HG03095 (cell line): Measurements from ENCODE around the gene KCTD2.
"Not testable (repeated sequence)": the region's sequence is repeated elsewhere in the genome, so short reads cannot be mapped to it uniquely, and the experiment has no call there.

ENCODE experiments used
- ATAC-seq: cut with Tn5 transposase; IDR thresholded peaks from one replicate; pipeline ENCODE4 v1.9.1; 2021; ENCODE audit warnings: moderate library complexity; ENCODE audit not compliant: unreplicated experiment

KCTD2 gene

DNA sequence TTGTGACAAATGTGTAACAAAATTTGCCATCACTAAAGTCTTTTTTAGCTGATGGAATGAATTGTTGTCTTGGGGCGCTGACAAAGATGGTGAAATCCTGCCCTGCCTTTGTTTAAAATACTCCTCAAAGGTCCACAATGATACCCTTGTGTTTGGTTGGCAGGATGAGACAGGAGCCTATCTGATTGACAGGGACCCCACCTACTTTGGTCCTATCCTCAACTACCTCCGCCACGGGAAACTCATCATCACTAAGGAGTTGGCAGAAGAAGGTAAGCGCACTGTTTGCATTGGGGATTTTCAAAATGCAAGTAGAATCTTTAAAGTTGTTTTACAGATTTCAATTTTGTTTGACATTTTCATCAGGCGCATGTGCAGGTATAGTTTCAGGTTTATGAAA is 2.0 kb downstream of the KCTD2 start:
- ATAC-seq: no peak

DNA sequence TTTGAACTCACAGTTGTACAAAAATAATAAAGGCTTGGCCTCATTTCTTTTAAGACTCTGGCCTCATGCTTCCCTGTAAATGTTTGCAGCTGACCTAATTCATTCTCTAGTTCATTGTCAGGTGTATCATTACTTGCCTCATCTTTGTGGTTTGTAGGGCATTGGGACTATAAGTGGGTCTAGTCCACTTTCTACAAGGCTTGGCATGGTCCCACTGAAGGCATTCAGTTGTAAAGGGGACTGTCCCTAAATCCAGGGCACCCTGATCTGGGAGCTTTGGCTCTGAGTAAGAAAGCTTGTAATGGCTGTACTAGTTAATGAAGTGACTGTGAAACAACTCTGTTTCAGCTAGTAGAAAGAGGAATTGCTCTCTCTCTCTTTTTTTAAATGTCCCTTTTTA is 2.7 kb downstream of the KCTD2 start:
- ATAC-seq: no peak

DNA sequence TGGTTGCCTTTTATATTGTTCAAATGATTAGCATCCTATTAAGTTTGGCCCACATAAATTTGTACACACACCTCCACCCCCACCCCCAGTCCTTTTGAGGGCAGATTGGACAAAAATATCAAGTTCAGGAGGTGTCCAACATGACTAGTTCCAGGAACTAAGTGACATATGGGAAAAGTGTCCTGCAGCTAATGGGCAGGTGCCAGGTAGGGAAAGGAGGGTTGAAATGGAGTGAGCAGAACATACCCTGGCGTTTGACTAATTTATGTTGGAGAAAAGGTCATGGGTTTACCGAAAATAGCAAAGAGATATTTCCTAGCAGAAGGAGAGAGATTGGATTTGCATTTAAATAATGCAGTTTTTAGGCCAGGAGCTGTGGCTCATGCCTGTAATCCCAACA is 4.9 kb downstream of the KCTD2 start:
- ATAC-seq: no peak

DNA sequence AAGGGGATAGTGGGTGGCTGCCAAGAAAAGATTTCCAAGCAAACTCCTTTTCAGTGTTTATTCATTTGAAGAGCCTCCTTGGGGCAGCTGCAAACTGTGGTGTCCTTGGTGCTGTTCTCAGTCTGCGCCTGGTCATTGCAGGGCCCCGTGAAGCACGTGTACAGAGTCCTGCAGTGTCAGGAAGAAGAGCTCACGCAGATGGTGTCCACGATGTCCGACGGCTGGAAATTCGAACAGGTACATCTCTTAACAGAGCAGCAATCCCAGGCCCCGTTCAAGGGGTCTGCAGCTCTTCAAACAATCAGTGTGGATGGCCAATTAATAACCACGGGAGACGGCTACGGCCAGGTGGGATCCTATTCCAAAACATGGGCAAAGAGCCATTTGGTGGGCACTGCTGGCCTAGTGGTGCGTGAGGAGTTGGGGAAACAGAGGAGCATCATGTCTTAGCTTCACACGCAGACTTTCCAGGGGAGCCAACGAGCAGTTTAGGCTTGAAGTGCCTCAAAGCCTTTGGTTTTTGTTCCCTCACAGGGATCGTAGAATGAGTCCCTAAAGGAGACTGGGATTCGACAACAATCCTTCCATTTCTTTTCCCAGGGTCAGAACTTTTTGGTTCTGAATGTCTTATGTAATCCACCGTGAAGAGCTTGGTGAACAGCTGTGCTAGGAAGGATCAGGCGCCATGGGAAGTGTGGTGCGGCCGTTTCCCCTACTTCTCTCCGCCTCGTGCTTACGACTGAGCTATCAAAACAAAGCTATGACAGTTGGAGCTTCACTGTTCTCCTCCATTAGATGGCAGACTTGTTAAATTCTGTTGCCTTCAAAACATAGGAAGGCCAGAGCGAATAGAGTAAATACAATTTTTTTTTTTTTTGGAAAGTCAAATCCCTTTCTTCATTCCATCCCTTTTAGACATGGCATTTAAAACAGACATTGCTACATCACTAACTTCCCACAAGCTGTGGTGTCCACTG is 12.6 kb downstream of the KCTD2 start:
- no peak for ATAC-seq

DNA sequence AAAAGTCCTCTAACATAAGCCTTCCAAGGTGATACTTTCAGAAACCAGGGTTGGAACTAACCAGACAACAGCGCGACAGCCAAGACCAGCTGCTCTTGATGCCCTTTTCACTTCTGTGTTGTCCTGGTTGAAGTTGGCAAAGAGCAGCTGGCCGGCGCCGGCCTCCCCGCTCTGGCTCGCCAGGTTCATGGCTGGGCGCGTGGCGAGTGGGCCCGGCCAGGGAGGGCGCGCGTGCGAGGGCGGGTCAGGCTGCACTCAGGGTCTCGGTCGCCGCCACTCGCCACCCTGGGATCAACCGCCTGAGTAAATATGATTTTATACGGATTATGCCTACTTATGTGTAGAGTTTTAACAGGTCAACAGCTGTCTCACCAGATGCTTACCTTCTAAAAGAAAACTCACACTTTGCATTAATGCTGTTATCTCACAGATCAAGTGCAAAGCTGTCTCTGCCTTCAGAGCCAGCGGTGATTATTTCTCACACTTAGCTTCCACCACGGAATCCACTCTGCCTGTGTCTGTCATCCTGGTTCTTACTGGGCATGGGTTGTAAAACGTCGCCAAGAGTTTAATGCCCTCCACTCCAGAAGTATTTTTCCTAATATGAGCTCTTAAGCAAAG is 13.5 kb downstream of the KCTD2 start:
- ATAC-seq: no peak

DNA sequence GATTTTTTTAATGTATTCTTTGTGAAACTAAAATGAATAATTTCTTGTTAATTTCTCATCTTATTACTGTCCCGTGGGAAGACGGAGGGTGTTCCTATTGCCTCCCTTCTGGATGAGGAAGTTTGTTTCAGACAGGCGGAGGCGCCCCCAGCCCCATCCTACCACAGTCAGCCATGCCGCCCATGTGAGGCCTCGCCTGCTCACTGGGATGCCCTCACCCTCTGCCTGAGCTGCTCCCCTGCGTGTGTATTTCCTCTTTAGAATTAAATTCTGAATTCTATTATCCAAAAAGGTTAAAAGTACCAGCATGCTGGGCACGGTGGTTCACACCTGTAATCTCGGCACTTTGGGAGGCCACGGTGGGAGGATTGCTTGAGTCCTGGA is 14.0 kb downstream of the KCTD2 start:
- ATAC-seq: no peak

DNA sequence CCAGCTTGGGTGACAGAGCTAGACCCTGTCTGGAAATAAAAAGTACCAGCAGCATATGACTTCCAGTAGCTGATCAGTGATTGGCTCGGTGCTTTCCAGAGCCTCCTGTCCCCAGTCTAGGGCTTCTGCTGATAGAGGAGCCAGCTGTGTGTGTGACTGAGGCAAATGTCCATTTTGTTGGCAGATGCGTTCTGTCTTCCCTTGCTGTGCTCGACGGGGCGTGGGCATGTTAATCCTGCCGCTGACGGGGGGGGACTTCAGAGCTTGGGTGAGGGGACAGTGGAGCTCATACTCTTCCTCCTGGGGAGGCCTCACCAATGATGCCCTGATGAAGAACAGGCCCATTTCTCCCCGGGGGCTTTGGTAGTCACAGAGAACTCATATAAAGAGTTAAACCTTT is 14.6 kb downstream of the KCTD2 start:
- no peak for ATAC-seq

DNA sequence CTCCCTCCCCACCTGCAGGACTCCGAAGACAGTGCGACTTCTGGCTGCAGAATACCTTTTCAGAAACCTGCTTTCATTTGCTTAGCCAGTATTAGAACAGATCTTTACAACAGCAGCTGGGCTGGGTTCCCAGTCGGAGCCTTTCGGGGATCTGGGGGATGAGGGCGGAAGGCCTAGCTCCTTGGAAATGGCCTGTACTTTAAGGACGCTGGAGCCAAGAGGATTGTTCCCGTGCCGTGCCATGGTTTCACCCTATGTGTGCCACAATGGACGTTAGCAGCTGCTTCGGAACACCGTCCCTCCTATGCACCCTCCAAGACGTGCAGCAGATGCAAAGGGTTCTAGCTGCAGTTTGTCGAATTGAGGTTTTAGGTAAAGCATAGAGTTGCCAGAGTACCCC is 16.2 kb downstream of the KCTD2 start:
- ATAC-seq: no peak

DNA sequence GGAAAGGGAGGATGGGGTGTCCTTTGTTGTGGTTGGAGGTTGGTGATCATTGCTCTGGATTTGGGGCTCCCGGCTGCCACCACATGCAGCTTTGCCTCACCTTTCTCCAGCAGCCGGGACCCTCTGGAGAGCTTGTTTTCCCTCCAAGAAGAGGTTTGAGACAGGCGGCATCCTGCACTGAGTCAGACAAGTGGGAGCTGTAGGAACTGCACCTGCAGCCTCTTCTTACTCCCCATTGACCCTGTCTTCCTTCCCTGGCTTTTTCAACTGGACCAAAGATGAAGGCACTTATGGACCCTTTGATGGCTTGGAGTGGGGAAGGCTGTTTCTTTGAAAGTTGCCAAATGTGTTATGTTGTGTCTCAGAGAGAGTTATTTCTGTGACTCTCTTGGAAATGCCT is 16.6 kb downstream of the KCTD2 start:
- ATAC-seq: no peak

DNA sequence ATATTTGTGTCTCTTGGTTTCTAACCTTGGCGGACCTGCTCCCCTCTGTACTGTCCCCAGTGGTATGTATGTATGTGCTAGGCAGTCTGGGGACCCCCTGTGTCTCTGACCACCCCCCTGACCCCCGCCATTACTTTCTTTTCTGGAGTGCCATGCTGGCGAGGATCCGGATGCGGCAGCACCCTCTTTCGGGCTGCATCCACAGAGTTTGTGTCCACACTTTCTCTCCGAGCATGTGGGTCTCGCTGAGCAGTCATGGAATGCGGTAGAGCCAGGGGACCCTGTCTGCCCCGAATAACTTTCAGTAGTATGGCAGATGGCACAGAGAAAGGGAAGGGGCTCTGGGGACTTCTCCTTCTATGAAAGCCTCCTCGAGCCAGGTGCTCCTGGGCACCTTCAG is 17.0 kb downstream of the KCTD2 start:
- ATAC-seq: no peak

DNA sequence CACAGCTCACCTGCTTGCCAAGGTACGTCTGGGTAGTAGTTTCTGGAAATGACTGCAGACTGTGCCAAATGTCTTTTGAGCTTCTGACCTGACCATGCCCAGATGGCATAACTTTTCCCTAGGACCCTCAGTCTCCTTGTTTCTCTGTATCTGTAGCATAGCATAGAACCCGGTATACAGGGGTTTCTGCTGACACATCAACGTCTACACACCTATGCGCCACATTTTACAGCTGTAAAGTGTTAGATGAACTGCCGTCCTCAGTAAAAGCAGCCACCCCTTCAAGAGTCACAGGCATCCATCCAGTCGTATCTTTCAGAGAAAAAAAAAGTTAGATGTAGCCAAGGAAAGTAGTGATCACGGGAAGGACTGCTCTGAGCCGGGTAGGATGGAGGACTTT is 17.4 kb downstream of the KCTD2 start:
- ATAC-seq: no peak

DNA sequence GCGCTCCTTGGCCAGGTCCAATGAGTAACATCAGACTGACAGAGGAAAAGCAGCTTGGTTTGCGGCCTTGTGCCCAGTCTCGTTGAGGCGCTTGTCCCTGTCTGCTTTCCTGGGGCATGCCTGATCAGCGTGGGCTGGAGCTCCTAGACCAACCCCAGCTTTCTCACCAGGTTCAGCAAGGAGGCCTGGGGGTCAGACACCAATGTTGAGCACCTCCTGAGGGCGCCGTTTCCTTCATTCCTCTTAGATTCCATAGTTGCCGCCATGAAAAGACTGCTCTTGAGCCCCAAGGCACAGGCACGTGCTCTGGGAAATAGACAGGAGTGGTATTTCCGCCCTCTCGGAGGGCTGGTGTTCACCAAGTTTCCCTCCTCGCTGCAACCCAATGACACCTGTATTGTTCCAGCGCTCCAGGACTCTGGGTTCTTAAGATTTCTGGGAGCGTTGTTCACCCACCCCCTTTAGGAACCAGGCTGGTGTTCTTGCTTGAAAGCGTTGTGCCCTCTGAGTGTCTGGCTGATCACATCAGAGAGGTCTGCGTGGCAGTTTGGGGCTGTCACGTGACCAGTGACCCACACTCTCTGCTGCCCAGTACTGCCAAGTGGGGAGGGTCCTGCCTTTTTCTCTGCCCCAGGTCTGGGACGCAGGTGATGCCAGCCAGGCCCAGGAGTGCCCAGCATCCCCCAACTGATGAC is 18.0 kb downstream of the KCTD2 start:
- ATAC-seq: no peak

DNA sequence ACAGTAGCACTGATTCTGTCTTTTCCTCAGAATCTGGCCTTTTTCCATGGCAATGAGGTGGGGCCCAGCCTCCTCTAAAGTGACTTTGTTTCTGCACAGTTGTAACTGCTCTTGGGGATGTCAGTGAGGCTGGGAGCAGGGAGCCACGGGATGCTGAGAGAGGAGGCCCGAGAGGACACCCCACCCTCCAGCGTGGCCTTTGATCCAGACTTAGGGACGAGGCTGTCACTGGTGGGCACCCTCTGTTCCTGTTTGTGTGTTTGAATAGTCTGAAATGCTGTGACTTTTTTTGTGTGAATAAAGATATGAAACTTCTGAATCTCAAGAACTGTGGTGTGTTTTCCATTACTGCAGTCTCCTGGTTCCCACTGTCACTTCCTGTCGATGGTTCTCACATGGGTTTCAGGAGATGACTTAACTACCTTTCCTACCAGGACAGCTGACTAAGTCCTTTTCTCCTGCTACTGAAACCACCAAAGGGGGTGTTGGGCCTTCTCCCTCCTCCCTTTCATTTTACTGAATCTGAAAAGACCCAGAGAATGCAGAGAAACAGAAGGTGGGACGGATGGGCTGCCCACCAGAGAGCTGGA is 18.6 kb downstream of the KCTD2 start:
- no peak for ATAC-seq

DNA sequence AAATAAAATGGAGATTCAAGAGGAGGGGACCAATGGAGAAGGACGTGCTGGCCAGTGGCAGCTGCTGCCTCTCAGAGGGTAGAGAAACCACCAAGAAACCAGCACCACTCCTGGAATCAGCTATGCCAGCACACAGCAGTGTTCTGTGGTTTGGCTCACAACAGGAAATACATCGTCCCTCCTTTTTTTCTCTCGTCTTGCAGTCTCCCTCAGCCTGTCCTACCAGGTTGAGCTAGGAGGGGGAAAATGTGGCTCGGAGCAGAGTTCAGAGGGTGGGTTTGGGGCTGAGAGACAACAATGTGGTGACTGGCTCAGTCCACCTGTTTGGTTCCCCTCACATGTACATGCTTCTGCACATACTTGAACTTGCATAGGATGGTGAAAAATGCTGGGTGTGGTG is 20.8 kb downstream of the KCTD2 start:
- no peak for ATAC-seq

DNA sequence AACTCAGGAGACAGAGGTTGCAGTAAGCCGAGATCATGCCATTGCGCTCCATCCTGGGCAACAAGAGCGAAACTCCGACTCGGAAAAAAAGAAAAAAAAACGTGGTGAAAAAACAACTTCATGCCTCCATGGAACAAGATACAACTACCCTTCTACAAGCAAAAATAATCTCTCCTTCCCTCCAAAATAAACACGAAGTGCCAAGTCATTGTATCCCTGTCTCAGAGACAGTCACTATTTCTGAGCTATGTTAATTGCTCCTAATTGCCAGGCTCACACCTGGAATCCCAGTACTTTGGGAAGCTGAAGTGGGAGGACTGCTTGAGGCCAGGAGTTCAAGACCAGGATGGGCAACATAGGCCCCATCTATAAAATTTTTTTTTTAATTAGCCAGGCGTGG is 21.7 kb downstream of the KCTD2 start:
- no peak for ATAC-seq

DNA sequence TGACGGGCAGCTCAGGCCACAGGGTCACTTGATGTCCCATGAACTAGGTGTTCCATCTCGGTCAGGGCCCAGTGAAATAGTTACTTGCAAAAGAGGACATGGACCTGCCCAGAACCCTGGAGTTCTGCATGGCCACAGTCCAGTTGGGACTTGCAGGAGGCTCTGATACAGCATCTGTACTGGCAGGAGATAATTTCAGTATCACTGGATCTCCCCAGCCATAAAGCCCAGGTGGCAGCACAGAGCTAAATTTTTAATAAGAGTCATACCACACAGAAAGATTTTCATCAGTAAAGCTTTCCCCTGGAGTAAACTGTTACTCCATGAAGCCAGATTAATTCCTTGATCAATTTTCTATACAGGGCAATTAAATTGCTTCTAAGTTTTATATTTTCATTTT is 22.8 kb downstream of the KCTD2 start:
- no peak for ATAC-seq

DNA sequence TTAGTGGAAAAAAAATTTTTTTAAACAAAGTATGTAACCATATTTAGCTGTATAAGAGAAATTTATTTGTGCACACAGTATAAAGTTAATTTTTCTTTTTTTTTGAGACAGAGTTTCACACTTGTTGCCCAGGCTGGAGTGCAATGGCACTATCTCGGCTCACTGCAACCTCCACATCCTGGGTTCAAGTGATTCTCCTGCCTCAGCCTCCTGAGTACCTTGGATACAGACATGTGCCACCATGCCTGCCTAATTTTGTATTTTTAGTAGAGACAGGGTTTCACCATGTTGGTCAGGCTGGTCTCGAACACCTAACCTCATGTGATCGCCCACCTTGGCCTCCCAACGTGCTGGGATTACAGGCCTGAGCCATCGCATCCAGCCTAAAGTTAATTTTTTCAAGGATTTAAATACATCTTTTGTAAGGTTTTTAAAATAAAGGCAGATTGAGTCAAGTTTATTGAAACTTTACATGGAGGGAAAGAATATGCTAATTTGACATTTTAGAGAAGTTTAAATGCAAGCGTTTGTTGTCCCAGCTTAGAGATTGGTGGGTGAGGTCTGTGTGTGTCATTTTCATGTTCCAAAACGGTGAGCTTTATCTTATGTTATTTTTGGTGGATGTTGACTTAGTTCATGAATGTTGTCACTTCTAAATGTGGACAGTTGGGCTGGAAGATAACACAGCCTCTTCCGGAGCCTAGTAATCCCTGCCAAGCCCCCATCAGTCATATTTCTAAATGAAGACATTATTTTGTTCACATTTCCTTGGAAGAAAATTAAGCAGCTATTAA is 24.6 kb downstream of the KCTD2 start:
- not testable (repeated sequence) for ATAC-seq

DNA sequence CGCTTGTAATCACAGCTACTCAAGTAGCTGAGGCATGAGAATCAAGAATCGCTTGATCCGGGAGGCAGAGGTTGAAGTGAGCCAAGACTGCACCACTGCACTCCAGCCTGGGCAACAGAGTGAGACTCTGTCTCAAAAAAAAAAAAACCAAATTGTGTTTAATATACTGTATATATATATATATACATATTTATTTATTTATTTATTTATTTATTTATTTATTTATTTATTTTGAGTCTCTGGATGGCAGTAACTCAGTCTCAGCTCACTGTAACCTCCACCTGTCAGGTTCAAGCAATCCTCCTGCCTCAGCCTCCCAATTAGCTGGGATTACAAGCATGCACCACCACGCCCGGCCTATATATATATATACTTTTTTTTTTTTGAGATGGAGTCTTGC is 25.9 kb downstream of the KCTD2 start:
- not testable (repeated sequence) for ATAC-seq

DNA sequence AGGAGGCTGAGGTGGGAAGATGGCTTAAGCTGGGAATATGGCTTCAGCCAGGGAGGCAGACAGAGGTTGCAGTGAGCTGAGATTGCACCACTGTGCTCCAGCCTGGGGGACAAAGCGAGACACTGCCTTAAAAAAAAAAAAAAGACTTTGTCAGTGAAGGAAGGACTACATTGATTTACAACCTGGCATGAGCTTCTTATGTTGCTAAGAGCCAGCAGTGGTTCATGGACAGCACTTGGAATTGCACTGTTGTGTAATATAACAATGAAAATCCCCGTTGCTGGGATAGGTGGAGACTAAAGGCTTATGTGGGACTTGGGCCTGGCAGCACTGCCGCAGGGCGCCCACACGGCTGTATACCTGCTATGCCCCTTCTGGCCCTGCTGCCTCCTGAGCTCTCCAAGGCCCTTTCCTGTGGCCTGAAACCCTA is 26.6 kb downstream of the KCTD2 start:
- no peak for ATAC-seq

DNA sequence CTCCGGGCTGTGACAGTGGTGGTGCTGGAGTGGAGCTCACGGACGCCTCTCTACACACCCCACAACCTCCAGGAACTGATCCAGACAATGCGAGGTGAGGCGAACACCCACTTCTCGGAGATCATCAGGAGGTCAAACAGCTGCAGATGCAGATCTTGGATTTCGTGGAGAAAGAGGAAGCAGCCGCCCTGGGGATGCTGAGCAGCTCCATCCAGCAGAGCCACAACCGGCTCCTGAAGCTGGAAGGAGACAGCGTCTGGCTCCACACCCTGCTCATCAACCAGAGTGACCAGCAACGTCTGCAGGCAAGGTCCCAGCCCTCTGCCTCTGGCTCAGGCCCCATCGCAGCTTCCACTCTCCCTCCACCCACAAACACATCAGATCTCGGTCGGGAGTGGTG is 27.5 kb downstream of the KCTD2 start:
- ATAC-seq: no peak
